DOHH2 (cell line): ENCODE results near the gene AP3D1.

ENCODE experiments used
- CTCF ChIP-seq: fragments of 200-600 bp; sonication (generic); IDR thresholded peaks from one replicate; pipeline ENCODE4 v1.5.1; 2014; ENCODE audit warnings: antibody characterized with exemption, mild to moderate bottlenecking, low read depth, low read length; ENCODE audit not compliant: poor library complexity, severe bottlenecking
- EZH2phosphoT487 ChIP-seq: fragments of 200-600 bp; sonication (generic); IDR thresholded peaks from 2 replicates; pipeline ENCODE4 v1.6.1; 2017; ENCODE audit warnings: borderline replicate concordance, mild to moderate bottlenecking, antibody characterized with exemption, low read length, moderate library complexity, mixed read lengths

- TF ChIP-seq CTCF (peak; percentile 45), EZH2phosphoT487 (no peak)
Observed at GRCh38 chr19:2051773-2052704, 99.3 kb downstream of the AP3D1 start.
